ENCODE data around the gene RWDD1.

Gene RWDD1

DNA sequence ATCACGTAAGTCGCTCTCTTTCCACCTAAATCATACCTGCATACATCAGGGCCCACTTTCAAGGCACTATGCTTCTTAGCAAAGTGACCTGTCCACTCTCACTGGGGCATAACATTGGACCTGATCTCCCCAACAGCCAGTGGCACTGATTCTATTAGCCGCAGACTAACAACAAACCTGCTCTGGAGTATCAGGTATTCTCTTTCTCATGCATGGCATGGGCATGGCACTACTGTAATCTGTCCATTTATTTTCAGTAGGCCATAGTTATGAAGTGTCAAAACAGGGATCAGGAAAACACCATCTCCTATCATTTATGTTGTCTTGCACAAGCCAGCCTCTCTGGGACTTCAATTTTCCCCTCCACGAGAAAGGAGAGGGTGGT, 9.3 kb upstream of the RWDD1 start:
- Histone ChIP-seq H3K27me3 (no peaks in the 10 kb centered on the region; the same call in 1 of the 2 replicates), H3K9me3 (no peaks in the 10 kb centered on the region), H3K4me3 (ENCODE audit: low read depth, low read length) (no peak overlapping the region), H3K36me3 (no peaks in the 10 kb centered on the region), H3K4me1 (no peaks in the 10 kb centered on the region; the same call in 1 of the 2 replicates)
- TF ChIP-seq, protein P1, sequence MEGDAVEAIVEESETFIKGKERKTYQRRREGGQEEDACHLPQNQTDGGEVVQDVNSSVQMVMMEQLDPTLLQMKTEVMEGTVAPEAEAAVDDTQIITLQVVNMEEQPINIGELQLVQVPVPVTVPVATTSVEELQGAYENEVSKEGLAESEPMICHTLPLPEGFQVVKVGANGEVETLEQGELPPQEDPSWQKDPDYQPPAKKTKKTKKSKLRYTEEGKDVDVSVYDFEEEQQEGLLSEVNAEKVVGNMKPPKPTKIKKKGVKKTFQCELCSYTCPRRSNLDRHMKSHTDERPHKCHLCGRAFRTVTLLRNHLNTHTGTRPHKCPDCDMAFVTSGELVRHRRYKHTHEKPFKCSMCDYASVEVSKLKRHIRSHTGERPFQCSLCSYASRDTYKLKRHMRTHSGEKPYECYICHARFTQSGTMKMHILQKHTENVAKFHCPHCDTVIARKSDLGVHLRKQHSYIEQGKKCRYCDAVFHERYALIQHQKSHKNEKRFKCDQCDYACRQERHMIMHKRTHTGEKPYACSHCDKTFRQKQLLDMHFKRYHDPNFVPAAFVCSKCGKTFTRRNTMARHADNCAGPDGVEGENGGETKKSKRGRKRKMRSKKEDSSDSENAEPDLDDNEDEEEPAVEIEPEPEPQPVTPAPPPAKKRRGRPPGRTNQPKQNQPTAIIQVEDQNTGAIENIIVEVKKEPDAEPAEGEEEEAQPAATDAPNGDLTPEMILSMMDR (IDR thresholded peaks at IDR 0.05; ENCODE audit: low read depth, low read length): no peak
- DNase-seq: no peak

DNA sequence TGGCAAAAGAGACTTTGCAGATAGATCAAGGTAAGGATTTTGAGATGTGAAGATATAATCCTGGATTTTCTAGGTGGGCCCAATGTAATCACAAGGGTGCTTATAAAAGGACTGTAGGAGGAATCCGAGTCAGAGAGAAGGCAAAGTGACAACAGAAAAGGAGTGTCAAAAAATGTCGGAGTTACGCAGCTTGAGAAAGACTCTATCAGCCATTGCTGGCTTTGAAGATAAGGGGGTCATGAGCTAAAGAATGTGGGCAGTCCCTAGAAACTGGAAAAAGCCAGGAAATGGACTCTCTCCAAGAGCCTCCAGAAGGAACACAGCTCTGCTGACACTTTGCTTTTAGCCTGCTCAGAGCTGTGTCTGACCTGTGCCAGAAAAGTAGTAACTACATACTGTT, 8.7 kb upstream of the RWDD1 start:
- no peaks in the 10 kb centered on the region; the same call in 1 of the 2 replicates for H3K4me1 ChIP-seq
- H3K36me3 ChIP-seq: no peaks in the 10 kb centered on the region
- no peak for DNase-seq
- no peak overlapping the region for H3K4me3 ChIP-seq (ENCODE audit: low read depth, low read length)
- no peaks in the 10 kb centered on the region for H3K9me3 ChIP-seq
- TF ChIP-seq, protein P1 (IDR thresholded peaks at IDR 0.05; ENCODE audit: low read depth, low read length): no peak
- H3K27me3 ChIP-seq: no peaks in the 10 kb centered on the region; the same call in 1 of the 2 replicates

DNA sequence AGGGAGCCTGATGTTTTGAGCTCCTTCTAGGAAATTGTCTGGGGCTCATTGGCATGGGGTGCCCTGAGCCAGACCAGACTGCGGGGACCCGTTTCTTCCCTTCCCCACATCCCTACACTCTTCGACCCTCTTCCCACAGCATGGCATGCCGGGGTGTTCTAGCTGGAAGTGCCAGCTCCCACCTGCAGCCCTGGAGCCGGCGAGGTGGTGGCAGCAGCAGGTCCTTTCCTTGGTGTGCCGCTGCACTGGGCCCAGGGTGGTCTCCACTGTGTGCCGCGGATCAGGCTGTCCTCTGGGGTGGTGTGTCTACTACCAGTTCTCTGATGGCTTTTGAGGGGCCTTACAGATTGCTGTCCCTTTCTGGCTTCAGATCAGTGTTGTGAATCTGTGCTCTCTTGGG, 7.5 kb upstream of the RWDD1 start:
- Histone ChIP-seq H3K9me3 (no peaks in the 10 kb centered on the region), H3K4me3 (ENCODE audit: low read depth, low read length) (no peak overlapping the region), H3K27me3 (no peaks in the 10 kb centered on the region; the same call in 1 of the 2 replicates), H3K4me1 (no peaks in the 10 kb centered on the region; the same call in 1 of the 2 replicates), H3K36me3 (no peaks in the 10 kb centered on the region)
- TF ChIP-seq, protein P1 (IDR thresholded peaks at IDR 0.05; ENCODE audit: low read depth, low read length): no peak
- no peak for DNase-seq

DNA sequence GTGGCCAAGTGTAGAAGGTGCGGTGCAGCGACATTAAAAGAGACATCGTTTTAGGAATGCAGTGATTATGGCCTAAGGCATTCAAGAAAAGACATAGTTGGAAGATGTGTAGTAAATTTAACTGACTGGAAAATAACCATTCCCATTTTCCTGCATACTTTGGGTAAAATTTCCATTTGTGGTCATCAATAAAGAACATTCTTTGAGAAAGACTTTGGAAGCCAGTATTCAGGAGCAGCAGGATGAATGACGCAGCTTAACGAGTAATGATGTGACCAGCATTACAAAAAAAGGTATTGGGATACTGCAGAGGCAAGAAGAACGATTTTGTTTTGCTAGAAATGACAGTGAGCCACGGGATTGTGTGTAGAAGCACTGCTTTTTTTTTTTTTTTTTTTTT, 7.0 kb upstream of the RWDD1 start:
- no peak overlapping the region for H3K4me3 ChIP-seq (ENCODE audit: low read depth, low read length)
- H3K36me3 ChIP-seq: no peaks in the 10 kb centered on the region
- H3K27me3 ChIP-seq: no peaks in the 10 kb centered on the region; the same call in 1 of the 2 replicates
- H3K9me3 ChIP-seq: no peaks in the 10 kb centered on the region
- DNase-seq: no peak
- no peaks in the 10 kb centered on the region; the same call in 1 of the 2 replicates for H3K4me1 ChIP-seq
- TF ChIP-seq, protein P1 (IDR thresholded peaks at IDR 0.05; ENCODE audit: low read depth, low read length): no peak

DNA sequence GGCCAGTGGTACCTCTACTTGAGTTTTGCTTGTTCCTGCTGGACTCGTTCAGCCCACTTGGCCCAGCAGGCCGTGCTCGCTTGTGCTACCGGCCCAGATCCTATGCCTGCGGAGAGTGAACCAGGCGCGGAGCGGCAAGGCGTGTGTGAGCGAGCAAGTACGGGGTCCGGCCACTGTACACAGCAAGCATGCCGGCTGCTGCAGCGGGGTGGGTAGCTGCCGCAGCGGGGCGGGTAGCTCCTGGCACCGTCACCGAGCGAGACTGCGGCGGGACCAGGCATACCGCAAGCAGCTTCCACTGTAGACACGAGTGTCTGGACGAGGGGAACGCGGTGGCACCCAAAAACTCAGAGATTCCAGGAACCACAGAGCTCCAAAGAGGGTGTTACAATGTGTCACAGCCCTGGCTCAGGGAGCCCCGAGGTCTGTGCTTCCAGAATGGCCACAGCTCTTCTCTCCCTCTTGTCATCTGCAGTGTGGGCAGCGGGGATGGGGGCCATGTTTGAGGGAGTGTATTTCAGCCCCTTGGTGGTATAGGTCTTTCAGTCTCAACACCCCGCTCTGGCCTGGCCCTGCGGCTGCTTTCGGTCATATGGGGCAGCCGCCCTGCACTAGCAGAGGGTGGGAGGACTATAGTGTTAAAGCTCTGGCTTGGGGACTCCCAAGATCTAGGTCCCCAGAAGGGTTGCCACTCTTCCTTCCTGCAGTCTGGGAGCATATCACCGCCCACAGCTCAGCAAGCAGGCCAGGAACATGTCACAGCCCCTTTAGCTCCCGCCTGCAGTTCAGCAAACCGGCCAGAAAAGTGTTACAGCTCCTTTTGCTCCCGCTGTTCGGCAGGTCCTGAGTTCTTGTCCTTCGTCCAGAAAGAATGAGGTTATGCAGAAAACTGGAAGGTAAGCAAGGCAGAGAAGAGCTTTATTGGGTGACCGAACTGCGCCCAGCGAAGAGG, 6.1 kb upstream of the RWDD1 start:
- TF ChIP-seq, protein P1 (IDR thresholded peaks at IDR 0.05; ENCODE audit: low read depth, low read length): no peak
- H3K27me3 ChIP-seq: no peaks in the 10 kb centered on the region; the same call in 1 of the 2 replicates
- no peaks in the 10 kb centered on the region for H3K36me3 ChIP-seq
- H3K9me3 ChIP-seq: no peaks in the 10 kb centered on the region
- no peaks in the 10 kb centered on the region; the same call in 1 of the 2 replicates for H3K4me1 ChIP-seq
- peak; percentile 45 for DNase-seq
- peak overlapping the region; percentile 43 for H3K4me3 ChIP-seq (ENCODE audit: low read depth, low read length)

DNA sequence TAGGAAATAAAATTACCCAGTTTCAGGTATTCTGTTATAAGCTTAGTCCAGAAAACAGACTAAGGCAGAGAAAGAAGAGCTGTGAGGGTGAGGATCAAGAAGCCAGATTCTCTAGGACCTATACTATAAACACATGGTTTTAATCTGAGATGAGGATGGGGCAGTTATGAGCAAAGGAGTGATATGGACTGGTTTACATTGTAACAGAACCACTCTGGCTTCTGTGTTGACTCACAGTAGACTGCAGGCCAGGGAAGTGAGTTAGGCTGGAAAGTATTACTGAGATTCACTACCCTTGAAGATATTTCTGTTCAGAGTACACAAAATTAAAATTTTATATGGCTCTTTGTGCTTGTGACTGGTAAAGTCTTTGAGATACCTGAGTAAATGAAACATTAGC, 3.2 kb upstream of the RWDD1 start:
- Histone ChIP-seq H3K27me3 (no peaks in the 10 kb centered on the region; the same call in 1 of the 2 replicates), H3K36me3 (no peaks in the 10 kb centered on the region), H3K4me1 (no peaks in the 10 kb centered on the region; the same call in 1 of the 2 replicates), H3K9me3 (no peaks in the 10 kb centered on the region), H3K4me3 (ENCODE audit: low read depth, low read length) (no peak overlapping the region)
- no peak for DNase-seq
- TF ChIP-seq, protein P1 (IDR thresholded peaks at IDR 0.05; ENCODE audit: low read depth, low read length): no peak
